AG04450 (cell line): ENCODE data around the gene TSHR. TPM values are rescaled to one million over a fixed set of nuclear protein-coding genes. Genes with fewer than 3 reads are reported as not detected.

Experiments used
- CTCF ChIA-PET: fragments of 300-600, 350-600 bp; formaldehyde crosslinking; extraction: SDS; loops from one replicate; lab custom pipeline; 2022; ENCODE audit warnings: antibody characterized with exemption, inconsistent platforms; lab: Charles Lee
- POLR2A ChIA-PET: fragments of 350-600 bp; formaldehyde crosslinking; extraction: SDS; loops from one replicate; lab custom pipeline; 2021; ENCODE audit warnings: antibody characterized with exemption, inconsistent platforms; lab: Yijun Ruan, JAX
- DNase-seq: peaks from one replicate; pipeline ENCODE4 v3.0.0-alpha.2; 2011; ENCODE audit warnings: low read depth, low spot score
- H3K27ac ChIP-seq: one replicate; pipeline ENCODE4 v1.5.1; 2012; ENCODE audit warnings: low read depth, low read length, control low read depth
- H3K27me3 ChIP-seq: one replicate; pipeline ENCODE4 v1.6.0; 2012; ENCODE audit warnings: low read length; ENCODE audit not compliant: control insufficient read depth, insufficient read depth
- H3K4me3 ChIP-seq: 2 replicates; pipeline ENCODE4 v1.5.1; 2011; ENCODE audit warnings: mild to moderate bottlenecking, low read depth, low read length, control low read depth
- H3K9me3 ChIP-seq: 2 replicates; pipeline ENCODE4 v1.5.1; 2012; ENCODE audit warnings: low read length; ENCODE audit not compliant: control insufficient read depth, insufficient read depth
- polyA plus RNA-seq: library from polyadenylated mRNA; depleted of rRNA; stranded (reverse); fragments of >200 nt; gene quantifications from 2 replicates; pipeline ENCODE4 v1.2.3, GENCODE V29; 2011
- TF ChIP-seq, protein P1 (sequence below): IDR thresholded peaks from 2 replicates; pipeline ENCODE4 v1.5.1; 2011; ENCODE audit warnings: low read depth, low read length, control low read depth, inconsistent platforms

The TSHR gene
- polyA plus RNA-seq, 1 experiment = not detected

DNA sequence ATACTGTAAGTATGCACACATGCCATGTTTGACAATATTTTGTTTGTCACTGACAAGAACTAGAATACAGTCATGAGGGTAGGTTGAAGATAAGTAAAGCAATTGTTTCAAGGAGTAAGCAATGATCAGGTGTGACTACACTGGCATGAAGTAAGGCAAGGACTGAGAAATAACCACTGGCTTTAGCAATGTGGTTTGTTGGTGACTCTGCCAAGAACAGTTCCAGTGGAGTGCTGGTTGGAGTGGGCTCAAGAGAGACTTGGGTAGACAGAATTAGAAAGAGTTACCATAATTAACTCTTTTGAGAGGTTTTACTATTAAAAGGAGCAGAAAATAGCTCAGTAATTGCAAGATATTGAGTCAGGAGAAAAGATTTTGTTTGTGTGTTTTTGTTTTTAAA, 135.7 kb downstream of the TSHR start:
- no peaks in the 10 kb centered on the region for H3K27me3 ChIP-seq
- CTCF ChIA-PET = no interaction called here
- no peak overlapping the region for H3K4me3 ChIP-seq
- DNase-seq = no peak
- H3K9me3 ChIP-seq = no peaks in the 10 kb centered on the region
- TF ChIP-seq, protein P1, sequence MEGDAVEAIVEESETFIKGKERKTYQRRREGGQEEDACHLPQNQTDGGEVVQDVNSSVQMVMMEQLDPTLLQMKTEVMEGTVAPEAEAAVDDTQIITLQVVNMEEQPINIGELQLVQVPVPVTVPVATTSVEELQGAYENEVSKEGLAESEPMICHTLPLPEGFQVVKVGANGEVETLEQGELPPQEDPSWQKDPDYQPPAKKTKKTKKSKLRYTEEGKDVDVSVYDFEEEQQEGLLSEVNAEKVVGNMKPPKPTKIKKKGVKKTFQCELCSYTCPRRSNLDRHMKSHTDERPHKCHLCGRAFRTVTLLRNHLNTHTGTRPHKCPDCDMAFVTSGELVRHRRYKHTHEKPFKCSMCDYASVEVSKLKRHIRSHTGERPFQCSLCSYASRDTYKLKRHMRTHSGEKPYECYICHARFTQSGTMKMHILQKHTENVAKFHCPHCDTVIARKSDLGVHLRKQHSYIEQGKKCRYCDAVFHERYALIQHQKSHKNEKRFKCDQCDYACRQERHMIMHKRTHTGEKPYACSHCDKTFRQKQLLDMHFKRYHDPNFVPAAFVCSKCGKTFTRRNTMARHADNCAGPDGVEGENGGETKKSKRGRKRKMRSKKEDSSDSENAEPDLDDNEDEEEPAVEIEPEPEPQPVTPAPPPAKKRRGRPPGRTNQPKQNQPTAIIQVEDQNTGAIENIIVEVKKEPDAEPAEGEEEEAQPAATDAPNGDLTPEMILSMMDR = no peak
- POLR2A ChIA-PET = no interaction called here
- H3K27ac ChIP-seq = no peak overlapping the region

DNA sequence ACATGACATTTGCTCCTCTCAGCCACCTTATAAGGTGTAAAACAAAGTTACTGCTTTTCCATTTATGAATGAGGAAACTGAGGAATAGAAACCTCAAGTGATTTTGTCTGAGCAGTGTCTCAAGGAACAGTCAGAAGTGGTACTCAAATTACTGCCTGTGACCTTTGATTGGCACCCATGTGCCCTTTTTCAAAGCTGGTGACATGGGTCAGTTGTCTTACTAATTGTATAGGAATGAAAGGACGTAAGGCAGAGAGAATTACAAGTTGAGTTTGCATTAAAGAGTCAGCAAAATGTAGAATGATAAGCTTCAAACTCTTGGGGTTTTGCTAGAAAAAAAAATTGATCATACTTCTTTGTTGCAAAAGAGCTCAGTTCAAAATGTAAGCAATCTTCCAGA, 136.2 kb downstream of the TSHR start:
- ChIA-PET POLR2A (no interaction called here), CTCF (no interaction called here)
- no peak overlapping the region for H3K27ac ChIP-seq
- no peak overlapping the region for H3K4me3 ChIP-seq
- H3K9me3 ChIP-seq = no peaks in the 10 kb centered on the region
- TF ChIP-seq, protein P1 = no peak
- no peak for DNase-seq
- no peaks in the 10 kb centered on the region for H3K27me3 ChIP-seq

DNA sequence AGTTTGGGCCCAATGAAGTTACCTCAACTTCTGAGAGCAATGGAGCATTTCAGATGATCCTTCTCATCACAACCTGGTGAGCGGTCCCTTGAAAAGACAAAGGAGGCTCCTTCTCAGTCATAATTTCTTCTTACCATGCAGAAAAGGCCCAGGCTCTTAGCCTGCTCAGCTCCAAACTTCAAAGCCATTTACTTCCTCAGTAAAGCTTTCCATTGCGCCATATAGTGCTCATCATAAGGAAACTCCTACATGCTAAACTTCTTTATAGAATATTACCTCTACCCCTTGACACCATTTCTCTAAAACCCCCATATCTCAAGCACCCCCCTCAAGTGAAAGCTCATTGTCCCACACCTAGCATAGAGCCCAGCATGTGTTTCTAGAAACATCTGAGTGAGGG, 138.2 kb downstream of the TSHR start:
- ChIA-PET POLR2A (interaction anchor here (0.5 kb wide), 1 partner anchor 127 kb away, joined by 3 read pairs; no protein-coding TSS in a partner anchor), CTCF (no interaction called here)
- Histone ChIP-seq H3K4me3 (no peak overlapping the region), H3K27ac (no peak overlapping the region), H3K9me3 (no peaks in the 10 kb centered on the region), H3K27me3 (no peaks in the 10 kb centered on the region)
- DNase-seq = no peak
- TF ChIP-seq, protein P1 = no peak

DNA sequence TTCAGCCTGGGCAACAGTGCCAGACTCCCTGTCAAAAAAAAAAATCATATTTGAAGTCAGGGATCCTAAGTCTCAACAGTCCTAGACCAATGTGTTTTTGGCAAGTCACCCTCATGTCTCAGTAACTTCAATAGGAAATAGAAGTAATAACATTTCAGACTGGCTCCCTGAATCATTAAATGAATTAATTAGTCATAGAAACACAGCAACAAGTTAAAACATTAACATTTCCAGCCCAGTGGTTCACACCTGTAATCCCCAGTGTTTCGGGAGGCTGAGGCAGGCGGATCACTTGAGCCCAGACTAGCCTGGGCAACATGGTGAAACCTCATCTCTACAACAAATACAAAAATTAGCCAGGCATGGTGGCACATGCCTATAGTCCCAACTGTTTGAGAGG, 140.1 kb downstream of the TSHR start:
- H3K27me3 ChIP-seq = no peaks in the 10 kb centered on the region
- TF ChIP-seq, protein P1 = no peak
- DNase-seq = no peak
- ChIA-PET POLR2A (no interaction called here), CTCF (no interaction called here)
- no peak overlapping the region for H3K27ac ChIP-seq
- no peaks in the 10 kb centered on the region for H3K9me3 ChIP-seq
- H3K4me3 ChIP-seq = no peak overlapping the region

DNA sequence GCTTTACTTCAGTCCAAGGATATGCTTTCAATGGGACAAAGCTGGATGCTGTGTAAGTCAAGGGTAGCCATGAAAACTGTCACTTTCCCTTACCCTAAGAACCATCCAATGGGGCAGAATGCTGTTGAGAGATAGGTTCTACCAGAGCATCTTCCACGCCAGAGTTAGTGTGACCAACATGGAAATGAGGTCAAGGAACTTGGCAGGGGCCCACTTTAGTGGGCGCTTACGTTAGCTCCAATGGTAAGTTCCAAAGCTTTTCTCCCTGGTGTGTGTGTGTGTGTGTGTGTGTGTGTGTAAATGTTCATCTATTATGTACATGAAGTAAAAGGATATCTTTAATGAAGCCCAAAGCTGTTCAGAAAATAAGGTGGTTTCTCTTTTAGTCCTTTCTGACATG, 141.2 kb downstream of the TSHR start:
- DNase-seq = no peak
- Histone ChIP-seq H3K27ac (no peak overlapping the region), H3K4me3 (no peak overlapping the region), H3K27me3 (no peaks in the 10 kb centered on the region), H3K9me3 (no peaks in the 10 kb centered on the region)
- ChIA-PET CTCF (no interaction called here), POLR2A (no interaction called here)
- TF ChIP-seq, protein P1 = no peak
